GM23338 (cell line): Measurements from ENCODE around the gene VPREB3.

Source experiments
- CTCF ChIP-seq, 2 experiments: fragments of 200-600 bp in 1 of 2; sonication (generic) in 1 of 2; conservative IDR thresholded peaks; 2 replicates each; pipeline versions ENCODE4 v1.5.1 to v1.6.1; 2016 to 2017; ENCODE audit warnings: antibody characterized with exemption in 2 of 2, low read depth in 2 of 2, mild to moderate bottlenecking in 2 of 2, moderate library complexity in 1 of 2
- ETS1 ChIP-seq: IDR thresholded peaks from 2 replicates; pipeline ENCODE4 v1.6.1; 2016; ENCODE audit warnings: antibody characterized with exemption
- EZH2 ChIP-seq: fragments of 200-600 bp; sonication (generic); IDR thresholded peaks from one replicate; pipeline ENCODE4 v1.8.0; 2017; ENCODE audit warnings: antibody characterized with exemption, mild to moderate bottlenecking, low read depth; ENCODE audit not compliant: unreplicated experiment
- EZH2phosphoT487 ChIP-seq: fragments of 200-600 bp; sonication (generic); IDR thresholded peaks from one replicate; pipeline ENCODE4 v1.8.1; 2018; ENCODE audit warnings: antibody characterized with exemption; ENCODE audit not compliant: unreplicated experiment
- JUNB ChIP-seq: IDR thresholded peaks from one replicate; pipeline ENCODE4 v1.6.1; 2016; ENCODE audit warnings: antibody characterized with exemption; ENCODE audit not compliant: unreplicated experiment
- POLR2AphosphoS5 ChIP-seq: IDR thresholded peaks from 2 replicates; pipeline ENCODE4 v1.6.1; 2016; ENCODE audit warnings: antibody characterized with exemption, low read depth
- REST ChIP-seq: IDR thresholded peaks from one replicate; pipeline ENCODE4 v1.6.1; 2018; ENCODE audit warnings: antibody characterized with exemption; ENCODE audit not compliant: unreplicated experiment
- ZNF114 ChIP-seq: fragments of 250-450 bp; sonication (Bioruptor Pico); IDR thresholded peaks from 2 replicates; pipeline ENCODE4 v1.5.0; 2020; ENCODE audit warnings: mild to moderate bottlenecking, moderate library complexity
- ZNF331 ChIP-seq: fragments of 250-450 bp; sonication (Bioruptor Pico); IDR thresholded peaks from 2 replicates; pipeline ENCODE4 v1.5.0; 2020; ENCODE audit warnings: low read depth, mild to moderate bottlenecking, moderate library complexity

- TF ChIP-seq CTCF (conservative IDR thresholded peaks at IDR 0.05; ENCODE audit: low read depth in 2 of 2) (no peak), EZH2 (no peak), JUNB (no peak), EZH2phosphoT487 (no peak), POLR2AphosphoS5 (no peak), REST (no peak), ETS1 (no peak), ZNF331 (CRISPR knock-in tag) (no peak), ZNF114 (CRISPR knock-in tag) (no peak)
These were observed 2.7 kb downstream of the VPREB3 start for GRCh38 chr22:23751441-23751996.
